Measurements from ENCODE around the gene TUT4.
"Not testable (repeated sequence)": the region's sequence is repeated elsewhere in the genome, so short reads cannot be mapped to it uniquely, and the experiment has no call there.

Gene TUT4

DNA sequence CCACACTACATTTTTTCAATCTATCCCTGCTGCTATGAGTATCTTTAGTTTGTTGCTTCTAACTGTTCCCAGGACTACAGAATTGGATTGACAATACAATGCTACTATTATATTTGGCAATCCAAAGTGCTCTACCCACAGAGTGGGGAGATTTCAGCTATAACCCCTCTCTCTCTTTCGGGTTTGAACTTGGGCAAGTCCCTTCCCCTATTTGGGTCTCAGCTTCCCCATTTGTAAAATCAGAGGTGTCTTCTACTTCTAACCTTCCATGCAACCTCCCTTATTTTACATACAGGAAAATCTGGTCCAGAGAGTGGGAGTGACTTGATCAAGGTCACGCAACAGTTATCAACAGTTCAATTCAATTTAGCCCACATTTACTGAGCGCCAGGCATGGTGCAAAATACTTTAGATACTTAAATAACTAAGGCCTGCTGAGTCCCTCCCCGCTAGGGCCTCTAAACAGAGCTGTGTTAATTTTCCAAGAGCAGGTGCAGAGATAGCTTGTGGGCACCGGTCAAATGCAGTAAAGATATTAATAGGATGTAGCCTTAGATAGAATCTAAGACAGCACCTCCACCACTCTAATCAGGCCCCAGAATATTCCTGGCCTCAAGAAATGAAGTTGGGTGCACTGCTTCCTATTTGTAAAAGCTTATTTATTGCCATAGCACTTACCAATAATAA, 39.9 kb upstream of the TUT4 start:
- no peak overlapping the region for H3K4me3 ChIP-seq (ENCODE audit: low read length)
- no peak overlapping the region for H3K9ac ChIP-seq (ENCODE audit: low read length)
- H3K4me1 ChIP-seq (ENCODE audit: control insufficient read depth, insufficient read depth, low read length): no peaks in the 10 kb centered on the region
- no peaks in the 10 kb centered on the region for H3K9me3 ChIP-seq (ENCODE audit: control insufficient read depth, low read length)
- H3K36me3 ChIP-seq (ENCODE audit: control insufficient read depth, insufficient read depth, low read length, severe bottlenecking): no peaks in the 10 kb centered on the region
- DNase-seq (ENCODE audit: low read depth): no peak
- H3K27me3 ChIP-seq (replicated peaks; ENCODE audit: control insufficient read depth, insufficient read depth, low read length): peaks cover 17% of the 10 kb centered on the region

DNA sequence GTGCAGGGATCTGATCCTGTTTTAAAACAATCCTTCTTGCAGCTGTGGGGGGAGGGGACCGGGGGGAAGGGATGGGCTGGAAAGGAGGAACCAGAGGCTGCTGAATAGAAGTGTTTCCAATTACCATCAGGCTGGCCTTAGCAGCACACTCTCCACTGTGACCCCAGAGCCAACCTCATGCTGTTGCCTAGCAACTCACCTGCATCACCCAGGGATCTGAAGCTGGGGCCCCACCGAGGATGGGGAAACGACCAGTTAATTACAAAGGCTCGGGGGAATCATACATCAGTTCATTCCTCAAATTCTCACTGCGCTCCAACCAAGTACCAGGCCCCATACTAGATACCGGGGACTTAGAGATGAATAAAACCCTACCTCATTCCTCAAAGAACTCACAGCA, 37.4 kb upstream of the TUT4 start:
- no peak for DNase-seq (ENCODE audit: low read depth)
- H3K27me3 ChIP-seq (replicated peaks; ENCODE audit: control insufficient read depth, insufficient read depth, low read length): peaks cover 17% of the 10 kb centered on the region
- H3K36me3 ChIP-seq (ENCODE audit: control insufficient read depth, insufficient read depth, low read length, severe bottlenecking): no peaks in the 10 kb centered on the region
- H3K9ac ChIP-seq (ENCODE audit: low read length): no peak overlapping the region
- no peaks in the 10 kb centered on the region for H3K9me3 ChIP-seq (ENCODE audit: control insufficient read depth, low read length)
- no peaks in the 10 kb centered on the region for H3K4me1 ChIP-seq (ENCODE audit: control insufficient read depth, insufficient read depth, low read length)
- no peak overlapping the region for H3K4me3 ChIP-seq (ENCODE audit: low read length)

DNA sequence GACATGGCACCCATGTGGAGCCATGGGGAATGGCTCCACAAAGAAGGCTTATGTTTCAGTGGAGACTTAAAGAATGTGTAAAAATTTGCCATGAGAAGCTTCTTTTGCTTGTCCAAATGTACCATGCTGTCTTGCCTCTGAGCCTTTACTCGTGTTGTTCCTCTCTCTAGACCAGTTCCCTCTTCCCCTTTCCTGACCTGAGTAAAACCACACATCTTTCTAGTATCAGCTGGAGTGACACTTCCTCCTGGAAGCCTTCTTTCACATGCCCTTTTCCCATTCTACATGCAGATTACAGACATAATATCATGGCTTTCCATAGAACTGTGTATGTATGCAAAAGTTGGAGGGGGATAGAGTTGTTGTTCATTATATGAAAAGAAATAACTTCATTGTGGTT, 35.6 kb upstream of the TUT4 start:
- Histone ChIP-seq H3K9me3 (ENCODE audit: control insufficient read depth, low read length) (no peaks in the 10 kb centered on the region), H3K36me3 (ENCODE audit: control insufficient read depth, insufficient read depth, low read length, severe bottlenecking) (no peaks in the 10 kb centered on the region), H3K4me3 (ENCODE audit: low read length) (no peak overlapping the region), H3K27me3 (replicated peaks; ENCODE audit: control insufficient read depth, insufficient read depth, low read length) (peaks cover 20% of the 10 kb centered on the region), H3K4me1 (ENCODE audit: control insufficient read depth, insufficient read depth, low read length) (no peaks in the 10 kb centered on the region), H3K9ac (ENCODE audit: low read length) (no peak overlapping the region)
- no peak for DNase-seq (ENCODE audit: low read depth)

DNA sequence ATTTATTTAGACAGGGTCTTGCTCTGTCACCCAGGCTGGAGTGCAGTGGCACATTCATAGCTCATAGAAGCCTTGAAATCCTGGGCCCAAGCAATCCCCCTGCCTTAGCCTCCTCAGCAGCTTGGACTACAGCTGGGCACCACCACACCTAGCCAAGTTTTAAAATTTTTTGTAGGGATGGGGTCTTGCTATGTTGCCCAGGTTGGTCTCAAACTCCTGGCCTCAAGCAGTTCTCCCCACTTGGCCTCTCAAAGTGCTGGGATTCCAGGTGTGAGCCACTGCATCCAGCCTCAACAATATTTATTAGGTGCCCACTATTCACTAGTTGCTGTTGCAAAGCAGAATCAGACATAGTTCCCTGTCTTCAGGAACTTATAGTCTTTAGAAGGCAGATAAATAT, 35.1 kb upstream of the TUT4 start:
- H3K4me1 ChIP-seq (ENCODE audit: control insufficient read depth, insufficient read depth, low read length): no peaks in the 10 kb centered on the region
- no peaks in the 10 kb centered on the region for H3K36me3 ChIP-seq (ENCODE audit: control insufficient read depth, insufficient read depth, low read length, severe bottlenecking)
- no peak overlapping the region for H3K9ac ChIP-seq (ENCODE audit: low read length)
- peaks cover 20% of the 10 kb centered on the region for H3K27me3 ChIP-seq (replicated peaks; ENCODE audit: control insufficient read depth, insufficient read depth, low read length)
- H3K9me3 ChIP-seq (ENCODE audit: control insufficient read depth, low read length): no peaks in the 10 kb centered on the region
- DNase-seq (ENCODE audit: low read depth): no peak
- no peak overlapping the region for H3K4me3 ChIP-seq (ENCODE audit: low read length)

DNA sequence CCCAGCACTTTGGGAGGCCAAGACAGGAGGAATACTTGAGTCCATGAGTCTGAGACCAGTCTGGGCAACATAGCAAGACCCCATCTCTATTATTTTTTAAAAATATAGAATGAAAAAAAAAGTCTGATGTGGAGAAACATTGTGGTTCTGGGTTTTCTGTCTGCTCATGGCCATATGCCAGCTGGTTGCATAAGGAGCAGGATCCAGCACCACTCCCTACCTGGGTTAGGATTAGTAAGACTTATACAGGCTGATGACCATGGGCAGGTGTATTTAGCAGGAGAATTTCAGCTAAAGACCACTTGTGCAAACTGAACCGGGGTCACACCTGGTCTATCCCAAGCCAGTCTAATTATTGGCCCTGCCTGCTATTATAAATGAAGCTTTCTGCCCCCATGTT, 32.6 kb upstream of the TUT4 start:
- Histone ChIP-seq H3K36me3 (ENCODE audit: control insufficient read depth, insufficient read depth, low read length, severe bottlenecking) (no peaks in the 10 kb centered on the region), H3K27me3 (replicated peaks; ENCODE audit: control insufficient read depth, insufficient read depth, low read length) (peaks cover 20% of the 10 kb centered on the region), H3K4me1 (ENCODE audit: control insufficient read depth, insufficient read depth, low read length) (no peaks in the 10 kb centered on the region), H3K4me3 (ENCODE audit: low read length) (no peak overlapping the region), H3K9ac (ENCODE audit: low read length) (no peak overlapping the region), H3K9me3 (ENCODE audit: control insufficient read depth, low read length) (no peaks in the 10 kb centered on the region)
- DNase-seq (ENCODE audit: low read depth): no peak

DNA sequence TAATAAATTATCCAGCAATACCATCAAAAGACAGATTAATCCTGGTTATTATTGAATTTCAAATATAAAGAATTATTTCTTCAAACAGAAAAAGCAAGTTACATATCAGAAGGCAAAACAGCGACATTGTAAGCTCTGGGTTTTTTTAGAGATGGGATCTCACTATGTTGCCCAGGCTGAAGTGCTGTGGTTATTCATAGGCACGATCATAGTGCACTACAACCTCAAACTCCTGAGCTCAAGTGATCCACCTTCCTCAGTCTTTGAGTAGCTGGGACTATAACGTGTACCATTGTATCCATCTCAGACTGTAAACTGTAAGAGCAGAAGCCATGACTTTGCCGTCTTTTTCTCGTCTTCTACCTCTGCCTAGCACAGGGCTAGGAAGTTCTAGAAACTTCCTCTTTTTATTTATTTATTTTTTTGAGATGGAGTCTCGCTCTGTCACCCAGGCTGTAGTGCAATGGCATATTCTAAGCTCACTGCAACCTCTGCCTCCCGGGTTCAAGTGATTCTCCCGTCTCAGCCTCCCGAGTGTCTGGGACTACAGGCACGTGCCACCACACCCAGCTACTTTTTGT, 29.3 kb upstream of the TUT4 start:
- Histone ChIP-seq H3K4me3 (ENCODE audit: low read length) (no peak overlapping the region), H3K9ac (ENCODE audit: low read length) (no peak overlapping the region), H3K9me3 (ENCODE audit: control insufficient read depth, low read length) (no peaks in the 10 kb centered on the region), H3K4me1 (ENCODE audit: control insufficient read depth, insufficient read depth, low read length) (no peaks in the 10 kb centered on the region), H3K36me3 (ENCODE audit: control insufficient read depth, insufficient read depth, low read length, severe bottlenecking) (no peaks in the 10 kb centered on the region), H3K27me3 (replicated peaks; ENCODE audit: control insufficient read depth, insufficient read depth, low read length) (peaks cover 10% of the 10 kb centered on the region)
- no peak for DNase-seq (ENCODE audit: low read depth)

DNA sequence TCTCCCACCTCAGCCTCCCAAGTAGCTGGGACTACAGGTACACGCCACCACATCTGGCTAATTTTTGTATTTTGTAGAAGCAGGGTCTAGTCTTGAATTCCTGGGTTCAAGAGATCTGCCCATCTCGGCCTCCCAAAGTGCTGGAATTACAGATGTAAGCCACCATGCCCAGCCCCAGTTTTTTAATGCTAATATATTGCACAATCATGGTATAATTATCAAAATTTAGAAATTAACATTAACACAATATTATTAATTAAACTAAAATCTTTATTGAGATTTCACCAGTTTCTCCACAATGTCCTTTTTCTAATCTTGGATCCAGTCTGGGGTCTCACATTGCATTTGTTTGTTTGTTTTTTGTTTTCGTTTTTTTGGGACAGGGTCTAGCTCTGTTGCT, 27.4 kb upstream of the TUT4 start:
- Histone ChIP-seq H3K9ac (ENCODE audit: low read length) (no peak overlapping the region), H3K4me3 (ENCODE audit: low read length) (no peak overlapping the region), H3K27me3 (replicated peaks; ENCODE audit: control insufficient read depth, insufficient read depth, low read length) (peaks cover 10% of the 10 kb centered on the region), H3K4me1 (ENCODE audit: control insufficient read depth, insufficient read depth, low read length) (no peaks in the 10 kb centered on the region), H3K9me3 (ENCODE audit: control insufficient read depth, low read length) (no peaks in the 10 kb centered on the region), H3K36me3 (ENCODE audit: control insufficient read depth, insufficient read depth, low read length, severe bottlenecking) (no peaks in the 10 kb centered on the region)
- DNase-seq (ENCODE audit: low read depth): no peak

DNA sequence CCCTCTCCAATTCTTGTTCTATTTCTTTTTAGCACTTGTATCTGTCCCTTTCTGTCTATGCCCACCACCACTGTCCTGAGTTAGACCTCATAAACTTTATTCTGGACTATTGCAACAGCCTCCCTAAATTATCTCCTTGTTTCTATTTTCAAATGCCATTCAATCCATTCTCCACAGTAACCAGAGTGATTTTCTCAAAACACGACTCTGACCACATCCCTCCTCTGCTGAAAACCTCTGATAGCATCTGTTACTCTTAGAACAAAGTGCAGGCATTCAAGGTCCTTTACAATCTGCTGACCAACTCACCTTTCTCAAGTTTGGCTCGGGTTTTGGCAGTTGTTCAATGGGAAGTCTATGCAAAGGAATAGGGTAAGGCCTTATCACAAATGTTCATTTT, 26.5 kb upstream of the TUT4 start:
- Histone ChIP-seq H3K9ac (ENCODE audit: low read length) (no peak overlapping the region), H3K36me3 (ENCODE audit: control insufficient read depth, insufficient read depth, low read length, severe bottlenecking) (no peaks in the 10 kb centered on the region), H3K4me3 (ENCODE audit: low read length) (no peak overlapping the region), H3K4me1 (ENCODE audit: control insufficient read depth, insufficient read depth, low read length) (peaks cover 7% of the 10 kb centered on the region), H3K27me3 (replicated peaks; ENCODE audit: control insufficient read depth, insufficient read depth, low read length) (peaks cover 9% of the 10 kb centered on the region), H3K9me3 (ENCODE audit: control insufficient read depth, low read length) (no peaks in the 10 kb centered on the region)
- peak; percentile 57 for DNase-seq (ENCODE audit: low read depth)

DNA sequence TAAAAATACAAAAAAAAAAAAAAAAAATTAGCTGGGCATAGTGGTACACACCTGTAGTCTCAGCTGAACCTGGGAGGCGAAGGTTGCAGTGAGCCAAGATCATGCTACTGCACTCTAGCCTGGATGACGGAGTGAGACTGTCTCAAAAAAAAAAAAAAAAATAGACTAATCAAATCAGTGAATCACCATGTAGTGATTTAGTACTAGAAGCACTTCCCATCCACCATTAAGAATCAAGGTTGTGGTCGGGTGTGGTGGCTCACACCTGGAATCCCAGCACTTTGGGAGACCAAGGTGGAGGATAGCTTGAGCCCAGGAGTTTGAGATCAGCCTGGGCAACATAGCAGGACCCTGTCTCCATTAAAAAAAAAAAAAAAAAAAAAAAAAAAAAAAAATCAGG, 25.2 kb upstream of the TUT4 start:
- not testable (repeated sequence) for H3K9me3 ChIP-seq (ENCODE audit: control insufficient read depth, low read length); H3K27me3 ChIP-seq (replicated peaks; ENCODE audit: control insufficient read depth, insufficient read depth, low read length); H3K4me3 ChIP-seq (ENCODE audit: low read length); H3K4me1 ChIP-seq (ENCODE audit: control insufficient read depth, insufficient read depth, low read length); H3K36me3 ChIP-seq (ENCODE audit: control insufficient read depth, insufficient read depth, low read length, severe bottlenecking); H3K9ac ChIP-seq (ENCODE audit: low read length); DNase-seq (ENCODE audit: low read depth)

DNA sequence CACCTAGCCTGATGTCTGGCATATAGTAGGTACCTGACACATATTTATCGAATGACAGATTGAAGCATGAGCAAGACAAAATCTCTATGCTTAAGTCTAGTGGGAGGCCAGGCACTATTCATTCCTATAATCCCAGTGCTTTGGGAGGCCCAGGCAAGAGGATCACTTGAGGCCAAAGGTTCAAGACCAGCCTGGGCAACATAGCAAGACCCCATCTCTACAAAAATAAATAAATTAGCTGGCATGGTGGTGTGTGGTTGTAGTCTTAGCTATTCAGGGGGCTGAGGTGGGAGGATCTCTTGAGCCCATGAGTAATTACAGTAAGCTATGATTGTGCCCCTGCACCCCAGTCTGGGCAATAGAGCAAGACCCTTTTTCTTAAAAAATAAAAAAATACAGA, 23.2 kb upstream of the TUT4 start:
- DNase-seq (ENCODE audit: low read depth): no peak
- Histone ChIP-seq H3K27me3 (replicated peaks; ENCODE audit: control insufficient read depth, insufficient read depth, low read length) (no peaks in the 10 kb centered on the region), H3K36me3 (ENCODE audit: control insufficient read depth, insufficient read depth, low read length, severe bottlenecking) (no peaks in the 10 kb centered on the region), H3K9ac (ENCODE audit: low read length) (no peak overlapping the region), H3K9me3 (ENCODE audit: control insufficient read depth, low read length) (no peaks in the 10 kb centered on the region), H3K4me3 (ENCODE audit: low read length) (no peak overlapping the region), H3K4me1 (ENCODE audit: control insufficient read depth, insufficient read depth, low read length) (peaks cover 10% of the 10 kb centered on the region)

DNA sequence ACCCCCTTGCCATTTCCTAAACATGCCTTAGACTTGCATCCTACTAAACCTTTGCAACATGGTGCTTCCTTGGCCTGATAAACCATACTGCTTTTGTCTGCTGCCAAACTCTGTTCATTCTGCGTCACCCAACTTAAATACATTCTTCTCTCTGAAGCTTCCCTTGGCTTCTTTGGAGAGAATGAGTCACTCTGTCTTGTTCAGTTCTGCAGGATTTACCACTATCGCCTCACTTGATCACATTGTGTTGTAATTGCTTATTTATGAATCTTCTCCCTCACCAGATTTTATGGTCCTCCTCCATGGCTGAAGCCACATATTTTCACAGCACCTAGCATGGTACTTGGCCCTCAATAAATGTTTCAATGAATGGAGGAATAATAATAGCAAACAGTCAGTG, 21.7 kb upstream of the TUT4 start:
- Histone ChIP-seq H3K27me3 (replicated peaks; ENCODE audit: control insufficient read depth, insufficient read depth, low read length) (peaks cover under 1% of the 10 kb centered on the region), H3K4me3 (ENCODE audit: low read length) (no peak overlapping the region), H3K9me3 (ENCODE audit: control insufficient read depth, low read length) (no peaks in the 10 kb centered on the region), H3K9ac (ENCODE audit: low read length) (no peak overlapping the region), H3K36me3 (ENCODE audit: control insufficient read depth, insufficient read depth, low read length, severe bottlenecking) (no peaks in the 10 kb centered on the region), H3K4me1 (ENCODE audit: control insufficient read depth, insufficient read depth, low read length) (peaks cover 10% of the 10 kb centered on the region)
- peak; percentile 90 for DNase-seq (ENCODE audit: low read depth)

DNA sequence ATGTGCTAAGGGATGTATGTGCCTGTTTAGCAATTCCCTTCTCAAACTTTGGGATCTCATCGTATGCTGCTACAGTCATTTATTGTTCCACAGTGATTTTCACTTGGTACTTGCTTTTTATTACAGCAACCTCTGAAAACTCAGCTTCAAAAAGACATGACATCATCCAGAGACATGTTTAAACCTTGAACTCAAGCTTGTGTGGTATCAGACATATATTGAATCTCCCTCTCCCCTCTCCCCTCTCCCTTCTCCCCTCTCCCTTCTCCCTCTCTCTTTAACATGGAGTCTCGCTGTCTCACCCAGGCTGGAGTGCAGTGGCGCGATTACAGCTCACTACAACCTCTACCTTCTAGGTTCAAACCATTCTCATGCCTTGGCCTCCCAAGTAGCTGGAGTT, 19.5 kb upstream of the TUT4 start:
- no peak for DNase-seq (ENCODE audit: low read depth)
- H3K27me3 ChIP-seq (replicated peaks; ENCODE audit: control insufficient read depth, insufficient read depth, low read length): peaks cover 5% of the 10 kb centered on the region
- H3K9ac ChIP-seq (ENCODE audit: low read length): no peak overlapping the region
- peaks cover 10% of the 10 kb centered on the region for H3K4me1 ChIP-seq (ENCODE audit: control insufficient read depth, insufficient read depth, low read length)
- no peaks in the 10 kb centered on the region for H3K36me3 ChIP-seq (ENCODE audit: control insufficient read depth, insufficient read depth, low read length, severe bottlenecking)
- H3K4me3 ChIP-seq (ENCODE audit: low read length): no peak overlapping the region
- H3K9me3 ChIP-seq (ENCODE audit: control insufficient read depth, low read length): no peaks in the 10 kb centered on the region
